ENCODE measurements around the gene DLG2. TPM values are rescaled to one million over a fixed set of nuclear protein-coding genes. Genes with fewer than 3 reads are reported as not detected.
"Not testable (repeated sequence)": the region's sequence is repeated elsewhere in the genome, so short reads cannot be mapped to it uniquely, and the experiment has no call there.

Gene DLG2
- polyA plus RNA-seq, 4 donors, result 12.8 to 14.2 (median 13.7) TPM

- no peak for DNase-seq (ENCODE audit: low read depth in 4 of 4, low spot score in 3 of 4)
Observed at GRCh38 chr11:84345597-84345996, 1281.5 kb downstream of the DLG2 start.

- no peak for DNase-seq (ENCODE audit: low read depth in 4 of 4, low spot score in 3 of 4)
Observed at GRCh38 chr11:84345027-84345426, 1282.1 kb downstream of the DLG2 start.

- no peak for DNase-seq (ENCODE audit: low read depth in 4 of 4, low spot score in 3 of 4)
Observed at GRCh38 chr11:84339796-84340195, 1287.3 kb downstream of the DLG2 start.

GRCh38 chr11:84333221-84333620, 1293.9 kb downstream of the DLG2 start:
- DNase-seq (ENCODE audit: low read depth in 4 of 4, low spot score in 3 of 4), result no peak

GRCh38 chr11:84322211-84322610, 1304.9 kb downstream of the DLG2 start:
- DNase-seq (ENCODE audit: low read depth in 4 of 4, low spot score in 3 of 4), result no peak

- no peak for DNase-seq (ENCODE audit: low read depth in 4 of 4, low spot score in 3 of 4)
Observed at GRCh38 chr11:84319863-84320262, 1307.3 kb downstream of the DLG2 start.

GRCh38 chr11:84316866-84317555, 1310.1 kb downstream of the DLG2 start:
- no peak for DNase-seq (ENCODE audit: low read depth in 4 of 4, low spot score in 3 of 4)

- DNase-seq (ENCODE audit: low read depth in 4 of 4, low spot score in 3 of 4), result no peak
Observed at GRCh38 chr11:84313830-84314359, 1313.2 kb downstream of the DLG2 start.

GRCh38 chr11:84310268-84310667, 1316.9 kb downstream of the DLG2 start:
- DNase-seq (ENCODE audit: low read depth in 4 of 4, low spot score in 3 of 4), result no peak

GRCh38 chr11:84308491-84308890, 1318.7 kb downstream of the DLG2 start:
- not testable (repeated sequence) for DNase-seq (ENCODE audit: low read depth in 4 of 4, low spot score in 3 of 4)

GRCh38 chr11:84300092-84300491, 1327.1 kb downstream of the DLG2 start:
- DNase-seq (ENCODE audit: low read depth in 4 of 4, low spot score in 3 of 4), result no peak

- DNase-seq (ENCODE audit: low read depth in 4 of 4, low spot score in 3 of 4), result no peak
Observed at GRCh38 chr11:84297570-84297969, 1329.6 kb downstream of the DLG2 start.

GRCh38 chr11:84295815-84296214, 1331.3 kb downstream of the DLG2 start:
- DNase-seq (ENCODE audit: low read depth in 4 of 4, low spot score in 3 of 4), result no peak

- DNase-seq (ENCODE audit: low read depth in 4 of 4, low spot score in 3 of 4), result no peak
Observed at GRCh38 chr11:84292955-84293354, 1334.2 kb downstream of the DLG2 start.

- DNase-seq (ENCODE audit: low read depth in 4 of 4, low spot score in 3 of 4), result no peak
Observed at GRCh38 chr11:84292006-84292405, 1335.1 kb downstream of the DLG2 start.

GRCh38 chr11:84290647-84291046, 1336.5 kb downstream of the DLG2 start:
- DNase-seq (ENCODE audit: low read depth in 4 of 4, low spot score in 3 of 4), result no peak

GRCh38 chr11:84289381-84289906, 1337.7 kb downstream of the DLG2 start:
- DNase-seq (ENCODE audit: low read depth in 4 of 4, low spot score in 3 of 4), result no peak

GRCh38 chr11:84273541-84273940, 1353.6 kb downstream of the DLG2 start:
- DNase-seq (ENCODE audit: low read depth in 4 of 4, low spot score in 3 of 4), result no peak

GRCh38 chr11:84270466-84270865, 1356.7 kb downstream of the DLG2 start:
- DNase-seq (ENCODE audit: low read depth in 4 of 4, low spot score in 3 of 4), result no peak

GRCh38 chr11:84264066-84264465, 1363.1 kb downstream of the DLG2 start:
- DNase-seq (ENCODE audit: low read depth in 4 of 4, low spot score in 3 of 4), result no peak

- no peak for DNase-seq (ENCODE audit: low read depth in 4 of 4, low spot score in 3 of 4)
Observed at GRCh38 chr11:84261707-84262106, 1365.4 kb downstream of the DLG2 start.

GRCh38 chr11:84260862-84261261, 1366.3 kb downstream of the DLG2 start:
- no peak for DNase-seq (ENCODE audit: low read depth in 4 of 4, low spot score in 3 of 4)

Measured in right renal pelvis (tissue), 4 donors.